HFFc6 (cell line): ENCODE data around the gene STAT4. TPM values are rescaled to one million over a fixed set of nuclear protein-coding genes. Genes with fewer than 3 reads are reported as not detected.

Source experiments
- DNase-seq: peaks from one replicate; pipeline ENCODE4 v3.0.0-alpha.2; 2018
- H3K27ac Mint-ChIP-seq: 2 replicates; pipeline ENCODE4 v1.8.0; 2020; ENCODE audit warnings: mild to moderate bottlenecking, mixed read lengths
- H3K27me3 Mint-ChIP-seq: 2 replicates; pipeline ENCODE4 v1.8.0; 2021; ENCODE audit warnings: mild to moderate bottlenecking, moderate library complexity, mixed read lengths; ENCODE audit not compliant: insufficient read depth
- H3K36me3 Mint-ChIP-seq: 2 replicates; pipeline ENCODE4 v1.8.0; 2021; ENCODE audit warnings: low read depth, mixed read lengths
- H3K4me1 Mint-ChIP-seq: 2 replicates; pipeline ENCODE4 v1.8.0; 2020; ENCODE audit warnings: low read depth, mixed read lengths
- H3K4me3 Mint-ChIP-seq: 2 replicates; pipeline ENCODE4 v1.8.0; 2020; ENCODE audit warnings: mild to moderate bottlenecking, moderate library complexity, mixed read lengths
- H3K9me3 Mint-ChIP-seq: 2 replicates; pipeline ENCODE4 v1.8.0; 2020; ENCODE audit warnings: mild to moderate bottlenecking, mixed read lengths
- CTCF ChIP-seq: fragments of 200-600 bp; sonication (generic); IDR thresholded peaks from 2 replicates; pipeline ENCODE4 v1.5.0; 2021; ENCODE audit warnings: antibody characterized with exemption, mild to moderate bottlenecking
- total RNA-seq, 6 experiments: library from RNA; stranded (reverse); fragmentation: NEBNext Ultra II Directional; extraction: Animal tissue kit (Norgen Biotek cat#: 25700); gene quantifications; 2 replicates in 1 of 6; 3 replicates in 5 of 6; pipeline ENCODE4 v1.2.3, GENCODE V29; 2021

STAT4 gene
- total RNA-seq, 6 experiments from 2014 or later: 0.31 to 1.1 (median 0.47) TPM

GRCh38 chr2:191012845-191013681 is 137.7 kb downstream of the STAT4 start:
- DNase-seq: no peak
- TF ChIP-seq CTCF: no peak
- no peak overlapping the region for H3K27ac Mint-ChIP-seq

GRCh38 chr2:191012346-191012745 is 138.4 kb downstream of the STAT4 start:
- no peak for TF ChIP-seq CTCF
- Mint-ChIP-seq H3K4me3 (no peak overlapping the region), H3K27me3 (peaks cover 2% of the 10 kb centered on the region; the same call in 1 of the 2 replicates), H3K36me3 (peaks cover 24% of the 10 kb centered on the region), H3K27ac (no peak overlapping the region), H3K4me1 (peaks cover 22% of the 10 kb centered on the region), H3K9me3 (no peaks in the 10 kb centered on the region)
- DNase-seq: no peak

More at GRCh38 chr2:191012845-191013681, 137.7 kb downstream of the STAT4 start:
- H3K4me3 Mint-ChIP-seq: no peak overlapping the region
- H3K4me1 Mint-ChIP-seq: peaks cover 22% of the 10 kb centered on the region
- peaks cover 18% of the 10 kb centered on the region for H3K36me3 Mint-ChIP-seq
- peaks cover 2% of the 10 kb centered on the region; the same call in 1 of the 2 replicates for H3K27me3 Mint-ChIP-seq
- no peaks in the 10 kb centered on the region for H3K9me3 Mint-ChIP-seq

- Mint-ChIP-seq H3K9me3 (no peaks in the 10 kb centered on the region), H3K27ac (no peak overlapping the region), H3K4me3 (0 out of 2 replicates have a peak overlapping the region, but pooled peaks have one; percentile 1), H3K4me1 (peaks cover 22% of the 10 kb centered on the region), H3K36me3 (peaks cover 36% of the 10 kb centered on the region), H3K27me3 (peaks cover 2% of the 10 kb centered on the region; the same call in 1 of the 2 replicates)
- no peak for DNase-seq
- TF ChIP-seq CTCF: no peak
Measured at GRCh38 chr2:191010887-191011885, 139.6 kb downstream of the STAT4 start.

- Mint-ChIP-seq H3K27ac (peak overlapping the region; percentile 4; the same call in 1 of the 2 replicates), H3K27me3 (peaks cover 2% of the 10 kb centered on the region; the same call in 1 of the 2 replicates), H3K9me3 (no peaks in the 10 kb centered on the region), H3K36me3 (peaks cover 45% of the 10 kb centered on the region), H3K4me3 (peak overlapping the region; percentile 18), H3K4me1 (peaks cover 22% of the 10 kb centered on the region)
- peak; percentile 54 for DNase-seq
- TF ChIP-seq CTCF: no peak
Measured at GRCh38 chr2:191009541-191010374, 141.0 kb downstream of the STAT4 start.
